Activated CD8-positive, alpha-beta memory T cell treated with anti-CD3 and anti-CD28 coated beads for 24 hours (primary cell): ENCODE data around the gene PDGFD.

Source experiments
- DNase-seq: peaks from one replicate; pipeline ENCODE4 v3.0.0-alpha.2; 2020

Gene PDGFD

DNA sequence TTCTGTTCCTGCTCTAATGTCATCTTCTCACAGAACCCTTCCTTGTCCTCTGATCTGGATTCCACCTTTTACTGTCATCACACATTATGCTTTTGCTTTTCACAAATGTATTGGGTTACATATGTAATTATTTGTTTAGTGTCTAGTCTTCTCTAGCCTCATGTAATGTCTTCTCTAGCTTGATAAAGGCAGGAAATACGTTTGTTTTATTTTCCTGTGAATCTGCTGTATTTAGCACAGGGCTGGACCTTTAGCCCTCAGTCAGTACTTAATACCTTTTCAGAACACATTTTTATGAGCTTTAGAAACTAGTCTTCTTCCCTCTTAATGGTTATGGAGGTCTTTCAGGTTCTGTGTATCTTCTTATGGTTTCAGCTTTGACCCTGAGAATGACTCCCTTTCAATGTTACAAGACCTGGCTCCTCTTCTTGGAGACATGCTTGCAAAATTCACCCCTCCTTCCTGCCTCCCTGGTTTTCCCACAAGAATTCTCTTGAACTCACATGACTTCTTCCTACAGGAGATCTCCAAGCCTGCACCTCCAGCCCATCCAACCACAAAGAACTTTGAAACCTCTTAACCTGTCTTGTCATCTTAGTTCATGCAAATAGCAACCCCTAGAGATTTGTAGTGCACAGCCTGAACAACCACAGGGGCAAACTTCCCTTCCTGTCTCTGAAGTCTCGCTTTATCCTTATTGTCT, 260.2 kb downstream of the PDGFD start:
- DNase-seq = no peak

DNA sequence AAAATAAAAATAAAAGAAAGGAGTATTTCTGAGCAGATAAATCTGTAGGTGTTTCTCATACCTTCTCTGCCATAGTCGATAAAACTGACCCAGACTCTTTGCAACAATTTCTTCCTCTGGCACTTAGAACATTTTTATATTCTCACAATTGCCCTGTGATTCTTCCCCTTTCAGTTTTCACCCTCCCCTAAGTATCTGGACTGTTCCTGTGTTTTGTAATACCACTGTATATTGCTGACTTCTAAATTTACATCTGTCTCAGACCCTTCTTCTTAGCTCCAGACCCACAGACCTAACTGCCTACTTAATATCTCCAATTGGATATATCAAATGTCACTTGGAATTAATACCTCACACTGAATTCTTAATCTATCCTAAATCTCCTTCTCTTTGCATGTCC, 261.0 kb downstream of the PDGFD start:
- DNase-seq = no peak

DNA sequence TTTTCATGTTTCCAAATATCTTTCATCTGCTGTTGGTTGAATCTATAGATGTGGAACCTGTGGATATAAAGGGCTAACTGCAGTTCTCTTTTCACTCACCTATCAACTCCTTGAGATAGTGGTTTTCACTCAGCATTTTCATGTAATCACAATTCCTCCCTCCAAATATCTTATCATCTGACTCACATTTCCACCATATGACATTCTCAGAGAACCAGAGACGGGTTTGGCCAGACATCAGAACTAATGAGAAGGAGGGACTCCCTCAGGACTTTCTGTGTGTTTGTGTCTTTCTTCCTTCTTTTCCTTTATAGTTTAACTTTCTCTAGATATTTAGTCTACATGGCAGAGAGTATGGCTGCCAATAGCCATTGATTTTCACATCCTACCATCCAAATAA, 262.3 kb downstream of the PDGFD start:
- DNase-seq = no peak

DNA sequence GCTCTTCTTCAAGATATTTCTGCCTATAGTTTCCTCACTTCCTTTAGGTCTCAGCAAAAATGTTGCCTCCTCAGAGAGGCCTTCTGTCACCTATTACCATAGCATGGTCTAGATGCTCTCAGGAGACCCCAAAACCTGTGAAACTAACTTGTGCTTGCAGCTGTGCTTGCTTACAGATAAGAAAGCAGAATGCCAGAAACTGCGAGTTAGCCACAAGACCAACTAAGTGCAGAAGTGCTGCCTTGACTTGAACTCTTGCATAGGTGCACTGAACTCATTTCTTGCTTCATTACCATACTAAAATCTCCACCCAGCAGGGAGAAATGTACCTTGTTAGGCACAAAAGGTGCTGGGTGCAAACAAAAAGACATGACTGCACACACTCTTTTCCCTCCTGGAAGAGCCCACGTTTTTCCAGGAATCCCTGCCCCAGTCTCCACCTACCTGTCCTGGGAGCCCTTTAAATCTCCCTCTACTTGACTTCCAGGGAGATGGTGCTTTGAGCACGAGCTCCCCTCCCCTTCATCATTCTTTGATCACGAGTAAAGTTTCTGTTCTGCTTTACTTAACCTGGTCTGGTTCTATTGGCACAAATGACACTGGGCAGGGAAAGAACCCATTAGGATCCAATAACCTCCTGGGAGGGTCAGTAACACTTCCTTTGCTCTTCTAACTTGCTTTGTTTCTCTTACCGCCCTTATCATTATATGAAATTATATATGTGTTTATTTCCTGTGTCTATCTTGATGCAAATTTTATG, 265.2 kb downstream of the PDGFD start:
- no peak for DNase-seq

DNA sequence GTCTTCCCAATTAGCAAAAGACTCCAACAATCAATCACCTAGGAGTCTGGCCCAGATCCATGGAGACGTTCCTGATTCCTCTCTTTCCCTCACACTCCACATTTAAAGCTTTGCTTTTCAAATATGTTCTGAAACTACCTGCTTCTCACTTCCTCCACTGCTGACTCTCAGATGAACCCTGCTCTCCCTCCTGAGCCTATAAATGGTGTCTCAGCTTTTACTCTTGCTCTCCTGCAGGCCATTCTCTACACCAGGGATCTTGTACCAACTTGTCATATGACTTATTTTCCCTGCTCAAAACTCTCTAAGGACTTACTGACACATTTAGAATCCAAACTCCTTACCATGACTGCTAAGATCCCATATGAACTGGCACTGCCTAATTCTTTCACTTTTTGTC, 265.9 kb downstream of the PDGFD start:
- DNase-seq = no peak

DNA sequence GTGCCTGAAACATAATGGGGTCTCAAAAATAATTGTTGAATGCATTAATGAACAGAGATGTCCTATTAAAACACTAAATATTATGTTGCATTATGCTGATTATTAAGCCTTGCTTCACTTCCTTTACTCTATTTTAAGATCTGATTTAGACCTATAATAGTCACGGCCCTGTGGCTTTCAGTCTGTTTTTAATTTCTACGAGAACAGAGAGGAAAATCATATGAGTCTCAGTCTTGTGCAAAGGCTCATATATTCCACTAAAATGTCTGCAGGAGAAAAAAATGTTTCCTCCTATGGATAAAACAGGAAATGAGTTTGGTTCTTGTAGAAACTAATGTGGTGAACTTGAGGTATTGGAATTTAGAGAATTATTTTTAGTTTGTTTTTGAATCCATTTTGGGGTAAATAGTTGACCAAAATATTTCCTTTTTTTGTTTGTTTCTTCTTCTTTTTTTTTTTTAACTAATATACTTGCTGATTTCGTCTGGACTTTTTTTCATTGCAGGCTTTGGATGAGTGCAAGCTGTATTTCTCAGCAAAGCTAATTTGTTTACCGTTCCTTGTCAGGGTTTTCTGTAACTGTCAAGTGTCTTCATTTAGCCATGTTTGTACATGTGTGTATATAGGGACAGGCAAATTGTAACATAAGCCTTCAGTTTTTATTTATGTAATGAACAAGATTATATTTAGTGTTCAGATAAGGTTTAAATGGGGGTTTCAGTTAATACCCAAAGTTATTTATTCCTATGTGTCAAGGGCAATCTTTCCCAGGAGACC, 266.6 kb downstream of the PDGFD start:
- no peak for DNase-seq

DNA sequence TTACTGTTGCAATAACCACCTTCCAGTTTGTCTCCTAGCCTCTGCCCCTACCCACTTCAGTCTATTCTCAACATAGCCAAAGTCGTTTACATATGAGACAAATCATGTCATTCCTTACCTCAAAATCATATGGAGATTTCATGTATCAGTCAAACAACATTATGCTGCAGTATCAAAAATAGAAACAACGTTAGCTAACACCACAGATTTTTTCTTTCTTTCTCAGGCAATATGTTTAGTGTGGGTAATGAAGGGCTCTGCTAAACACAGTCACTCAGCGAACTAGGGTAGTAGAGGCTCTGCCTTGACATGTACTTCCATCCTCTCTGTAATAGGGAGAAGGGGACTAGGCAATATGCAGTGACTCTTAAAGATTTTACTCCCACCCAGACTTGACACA, 268.8 kb downstream of the PDGFD start:
- DNase-seq = no peak

DNA sequence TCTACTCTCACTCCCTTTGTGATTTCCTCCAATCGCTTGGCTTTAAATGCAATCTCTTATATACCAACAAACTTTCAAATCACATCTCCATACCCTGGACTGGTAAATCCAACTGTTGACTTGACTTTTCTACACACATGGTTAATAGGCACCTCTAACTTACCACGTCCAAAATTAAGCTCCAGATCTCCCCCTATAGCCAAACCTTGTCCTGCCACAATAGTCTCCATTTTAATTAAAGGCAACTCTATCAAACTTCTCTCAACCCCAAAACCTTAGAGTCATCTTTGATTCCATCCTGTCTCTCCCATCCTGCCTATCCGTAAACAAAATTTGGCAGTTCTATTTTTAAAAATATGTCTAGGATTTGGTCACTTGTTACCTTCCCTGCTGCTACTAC, 269.3 kb downstream of the PDGFD start:
- DNase-seq = no peak

DNA sequence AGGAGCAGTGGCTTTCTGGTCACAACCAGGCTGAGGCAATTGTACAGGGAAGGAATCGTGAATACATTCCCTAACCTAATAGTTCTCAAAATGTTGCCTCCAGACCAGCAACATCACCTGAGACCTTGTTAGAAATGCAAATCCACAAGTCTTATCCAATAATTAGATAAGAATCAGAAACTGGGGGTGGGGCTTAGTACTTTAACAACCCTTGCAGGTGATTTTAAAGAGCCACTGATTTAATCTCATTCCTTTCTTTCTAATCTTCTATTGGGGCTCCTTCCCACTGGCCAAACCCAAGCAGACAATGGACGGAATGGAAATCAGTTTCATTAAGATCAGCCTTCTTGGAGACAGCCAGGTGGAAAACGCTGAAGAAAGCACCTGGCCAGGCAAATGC, 269.9 kb downstream of the PDGFD start:
- no peak for DNase-seq

DNA sequence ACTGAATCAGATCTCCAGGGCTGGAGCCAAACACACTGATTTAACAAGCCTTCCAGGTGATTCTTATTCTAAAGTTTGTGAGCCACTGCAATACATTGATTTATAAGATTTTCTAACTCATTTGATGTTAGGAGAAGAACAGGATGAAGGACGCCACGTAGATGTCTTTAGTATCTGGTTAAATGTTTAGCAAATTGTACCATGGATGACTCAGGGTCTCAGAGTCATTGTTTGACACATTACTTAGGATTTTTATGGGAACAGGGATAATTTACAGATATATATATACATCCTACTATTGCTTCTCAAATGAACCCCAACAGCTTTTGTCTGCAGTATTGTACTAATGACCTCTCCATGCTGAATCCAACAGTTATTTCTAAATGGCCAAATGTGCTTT, 270.6 kb downstream of the PDGFD start:
- DNase-seq = no peak

DNA sequence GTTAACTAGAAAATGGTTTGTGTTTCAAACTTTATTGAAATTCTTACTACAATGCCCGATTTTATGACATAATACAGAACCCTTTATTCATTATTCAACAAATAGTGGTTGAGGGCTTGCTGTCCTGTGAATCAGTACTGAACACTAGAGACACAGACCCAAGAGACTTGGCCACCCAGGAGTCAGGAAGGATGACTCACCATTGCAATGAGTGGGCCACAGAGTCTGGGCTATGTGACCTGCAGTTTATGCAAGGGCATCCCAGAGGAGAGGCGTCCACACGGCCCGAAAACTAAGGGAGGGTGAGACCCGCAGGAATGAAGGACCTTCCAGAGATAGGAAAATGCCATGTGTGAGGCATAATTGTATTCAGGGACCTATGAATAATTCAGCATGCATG, 271.3 kb downstream of the PDGFD start:
- DNase-seq = no peak

DNA sequence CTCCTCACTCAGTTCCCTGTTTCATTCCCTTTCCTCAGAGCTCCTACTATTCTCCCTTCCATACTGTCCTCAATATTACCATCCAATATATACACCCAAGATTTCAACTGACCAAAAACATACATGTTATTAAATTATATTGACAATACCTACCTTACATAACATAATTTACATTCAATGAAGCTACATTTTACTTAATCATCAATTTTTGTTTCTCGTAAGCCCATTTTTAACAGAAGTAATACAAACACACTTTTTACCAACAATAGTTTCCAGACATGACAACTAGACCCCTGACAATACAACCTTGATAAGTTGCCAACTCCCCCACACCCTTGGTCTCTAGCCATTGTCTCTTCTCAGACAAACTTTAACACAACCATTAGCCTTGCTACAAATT, 273.3 kb downstream of the PDGFD start:
- no peak for DNase-seq

DNA sequence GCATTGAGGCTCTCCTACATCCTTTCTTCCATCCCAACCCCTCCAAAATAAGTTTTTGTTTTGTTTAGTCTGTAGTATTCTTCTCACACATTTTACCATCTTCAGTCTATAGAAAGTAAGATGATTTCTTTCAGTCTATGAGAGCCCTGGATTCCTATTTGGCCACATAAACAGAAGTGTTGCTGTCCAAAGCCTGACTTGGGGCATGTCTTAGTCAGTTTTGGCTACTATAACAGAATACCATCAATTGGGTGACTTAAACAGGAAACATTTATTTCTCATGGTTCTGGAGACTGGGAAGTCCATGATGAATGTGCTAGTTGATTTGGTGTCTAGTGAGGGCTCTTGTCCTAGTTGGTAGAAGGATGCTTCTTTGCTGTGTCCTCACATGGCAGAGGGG, 274.3 kb downstream of the PDGFD start:
- DNase-seq = no peak

DNA sequence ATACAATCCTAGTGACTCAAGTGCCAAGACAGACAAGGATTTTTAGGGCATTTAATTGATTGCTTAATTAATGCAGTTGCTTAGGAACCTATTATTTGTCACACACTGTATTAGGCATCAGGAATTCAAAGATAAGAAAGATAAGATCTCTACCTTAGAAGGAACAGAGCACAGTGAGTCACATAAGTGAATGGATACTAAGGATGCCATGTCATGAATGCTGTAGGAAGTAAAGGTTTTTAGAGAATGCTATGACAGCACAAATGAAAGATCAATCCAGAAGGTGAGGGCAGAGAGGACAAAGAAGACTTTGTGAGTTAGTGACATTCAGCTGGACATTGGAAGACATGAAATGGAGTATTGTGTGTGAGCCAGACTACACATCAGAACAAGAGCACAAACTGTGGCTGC, 275.4 kb downstream of the PDGFD start:
- no peak for DNase-seq

DNA sequence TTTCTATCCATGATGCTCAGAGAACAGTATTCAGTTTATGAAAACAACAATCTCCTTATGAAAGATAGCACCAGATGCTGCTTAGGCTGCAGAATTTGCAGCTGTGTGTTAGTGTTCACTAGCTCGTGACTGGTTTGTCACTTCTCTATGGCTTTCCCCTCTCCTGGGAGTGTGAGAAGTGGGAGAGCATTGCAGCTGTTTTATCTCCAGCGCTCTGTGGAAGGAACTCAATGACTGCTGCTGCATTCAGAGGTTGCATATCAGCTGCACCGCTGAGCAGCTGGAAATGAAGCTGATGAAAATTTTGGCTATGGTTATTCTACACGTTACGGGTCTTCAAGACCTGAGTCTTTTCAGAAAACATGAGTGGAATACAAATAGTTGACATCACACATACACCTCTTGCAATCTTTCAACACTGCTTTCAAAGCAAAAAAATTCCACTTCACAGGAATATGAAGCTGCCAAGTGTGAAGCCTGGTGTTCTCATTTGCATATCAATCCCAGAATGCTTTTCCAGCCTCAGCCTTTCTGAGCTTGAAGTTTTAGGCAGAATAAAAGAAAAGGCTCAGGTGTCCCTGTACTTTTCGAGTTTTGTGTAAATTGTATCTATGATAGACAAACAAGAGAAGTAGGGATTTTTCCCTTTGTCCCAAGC, 276.8 kb downstream of the PDGFD start:
- no peak for DNase-seq

DNA sequence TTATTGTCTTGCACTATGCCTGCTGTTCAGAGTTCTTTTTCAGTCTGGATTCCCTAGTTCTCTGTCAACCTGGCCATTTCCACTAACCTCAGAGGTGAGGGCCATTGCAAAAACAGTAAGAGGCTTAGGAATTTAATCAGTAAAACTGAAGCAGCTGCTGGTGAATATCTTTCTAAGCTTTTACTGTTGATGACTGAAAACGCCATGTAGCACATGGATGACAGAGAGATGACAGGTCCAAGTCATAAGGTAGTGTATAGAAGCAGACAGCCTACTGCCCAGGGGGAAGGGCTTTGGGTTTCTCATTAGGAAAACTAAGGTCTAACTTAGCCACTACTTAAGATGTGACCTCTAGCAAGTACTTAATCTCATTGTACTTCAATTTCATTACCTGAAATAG, 280.1 kb downstream of the PDGFD start:
- DNase-seq = no peak

DNA sequence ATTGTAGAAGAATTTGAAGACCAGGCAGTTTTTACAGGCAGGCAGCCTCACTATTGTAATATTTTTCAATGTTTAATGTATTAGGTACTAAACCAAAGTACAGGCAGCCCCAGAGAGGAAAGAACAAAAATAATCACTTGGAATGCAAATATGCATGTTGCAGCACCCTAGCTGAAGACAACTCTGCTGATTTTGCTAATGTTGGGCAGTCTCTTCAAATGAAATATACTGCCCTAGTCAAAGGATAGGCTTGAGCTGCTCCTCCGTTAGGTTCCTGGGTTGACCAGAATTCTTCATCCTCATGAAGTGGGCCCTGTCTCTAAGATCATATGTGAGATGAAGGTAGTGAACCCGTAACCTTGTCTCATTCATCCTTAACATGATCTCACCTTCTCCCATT, 280.7 kb downstream of the PDGFD start:
- no peak for DNase-seq

DNA sequence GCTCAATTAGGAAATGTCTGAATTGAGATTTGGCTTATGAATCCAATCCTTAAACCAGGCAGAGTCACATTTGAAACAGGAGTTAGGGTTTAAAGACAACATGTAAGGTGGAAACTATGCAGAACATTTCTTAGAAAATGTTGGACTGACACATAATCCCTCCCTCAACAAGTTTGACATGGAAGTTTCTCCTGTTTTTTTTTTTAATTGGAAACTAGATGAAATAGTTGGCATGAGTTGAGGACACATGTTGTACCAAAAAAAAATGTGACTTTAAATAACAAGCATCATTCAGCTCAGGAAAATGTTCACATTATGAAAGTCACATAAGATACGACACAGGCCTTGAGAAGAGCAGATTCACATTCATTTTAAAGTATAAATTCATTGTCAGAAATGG, 282.4 kb downstream of the PDGFD start:
- DNase-seq = no peak

DNA sequence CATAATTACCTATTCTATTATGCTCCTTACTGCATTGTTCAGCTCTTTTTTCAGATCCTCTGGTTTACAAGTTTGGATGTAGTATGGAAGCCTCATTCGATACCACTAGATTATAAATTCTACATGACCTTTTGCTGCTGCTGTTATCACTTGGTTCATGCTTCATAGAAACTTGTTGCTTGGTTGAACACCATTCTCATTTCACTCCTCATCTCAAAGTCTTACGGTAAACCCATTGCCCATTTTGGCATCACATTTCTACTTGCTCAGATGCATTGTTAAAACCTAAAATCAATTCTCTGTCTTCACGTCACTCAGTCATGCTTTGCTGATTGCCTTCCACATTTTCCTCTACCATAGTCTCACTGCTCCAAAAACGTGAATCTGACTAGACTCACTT, 283.0 kb downstream of the PDGFD start:
- DNase-seq = no peak

DNA sequence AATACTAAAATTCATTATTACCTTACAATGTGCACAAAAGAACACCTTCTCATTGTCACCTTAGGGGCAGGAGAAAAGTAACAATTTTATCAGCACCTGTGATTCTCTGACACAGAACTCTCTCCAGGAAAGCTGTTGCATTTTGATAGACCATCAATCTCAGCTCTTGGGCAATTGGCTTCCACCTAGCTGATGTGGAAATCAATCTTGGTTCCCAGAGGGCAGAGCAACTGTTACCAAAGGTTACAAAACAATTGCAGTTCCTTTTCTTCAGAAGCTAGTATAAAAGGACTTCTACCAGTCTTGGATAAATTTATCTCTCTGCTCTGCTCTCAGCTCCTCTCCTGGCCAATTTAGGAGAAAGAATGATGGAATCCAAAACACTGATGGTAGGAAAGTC, 285.3 kb downstream of the PDGFD start:
- no peak for DNase-seq

DNA sequence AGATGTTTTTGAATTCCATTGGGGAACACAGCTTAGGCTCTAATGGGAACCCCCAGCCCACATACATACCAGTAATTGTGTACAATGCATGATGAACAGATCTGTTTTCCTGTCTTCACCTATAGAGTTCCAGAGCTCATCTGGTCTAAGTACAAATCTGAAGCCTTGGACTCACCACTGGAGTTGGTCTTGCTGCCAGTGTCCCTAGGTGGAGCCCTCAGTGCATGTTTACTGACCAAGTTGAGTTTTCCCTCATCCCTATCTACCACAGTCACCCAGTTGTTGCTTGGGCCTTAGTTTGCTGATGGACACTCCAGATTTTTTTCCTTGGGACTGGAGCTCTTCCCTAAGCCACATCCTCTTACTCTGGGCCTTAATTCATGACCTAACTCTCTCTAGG, 286.7 kb downstream of the PDGFD start:
- no peak for DNase-seq

DNA sequence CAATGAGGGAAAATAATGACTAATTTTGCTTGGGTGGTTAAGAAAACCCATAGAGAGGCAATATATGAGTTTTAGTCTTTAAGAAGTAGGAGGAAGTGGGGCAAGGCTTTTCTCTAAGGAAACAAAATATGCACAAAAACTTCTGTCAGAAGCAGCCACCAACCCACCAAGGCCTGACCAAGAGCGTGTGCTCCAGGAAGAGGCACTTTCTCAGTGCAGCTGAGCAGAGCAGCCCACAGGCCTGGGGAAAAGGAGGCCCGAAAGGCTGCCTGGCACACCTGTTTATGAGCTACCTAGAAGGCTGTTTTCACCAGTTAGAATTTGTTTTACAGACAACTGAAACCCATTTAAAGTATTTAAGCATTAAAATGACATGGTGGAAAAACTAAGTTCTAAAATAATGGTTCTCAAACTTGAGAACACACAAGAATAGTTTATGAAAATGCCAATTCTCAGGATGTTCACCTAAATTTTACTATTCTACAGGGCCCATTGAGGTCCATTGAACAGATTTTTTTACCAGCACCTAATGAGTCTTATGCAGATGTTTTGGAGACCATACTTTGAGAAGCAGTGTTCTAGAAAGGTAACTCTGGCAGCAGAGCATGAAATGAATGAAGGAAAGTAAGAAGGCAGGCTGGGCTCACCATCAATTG, 288.0 kb downstream of the PDGFD start:
- DNase-seq = no peak

DNA sequence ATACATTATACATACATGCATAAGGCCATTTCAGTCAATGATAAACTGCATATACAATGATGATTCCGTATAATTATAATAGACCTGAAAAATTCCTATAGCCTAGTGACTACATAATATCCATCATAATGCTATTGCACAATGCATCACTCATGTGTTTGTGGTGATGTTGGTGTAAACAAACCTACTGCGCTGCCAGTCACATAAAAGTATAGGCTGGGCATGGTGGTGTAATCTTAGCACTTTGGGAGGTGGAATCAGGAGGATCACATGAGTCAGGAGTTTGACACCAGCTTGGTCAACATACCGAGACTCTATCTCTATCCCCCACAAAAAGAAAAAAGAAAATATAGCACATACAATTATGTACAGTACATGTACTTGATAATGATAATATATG, 291.2 kb downstream of the PDGFD start:
- DNase-seq = no peak
